Coronary artery (tissue), 2 donors: ENCODE measurements around the gene SLC5A7.

ENCODE experiments used
- DNase-seq: peaks from one replicate; pipeline ENCODE4 v3.0.0-alpha.2; 2017; ENCODE audit warnings: low spot score
- H3K27ac ChIP-seq, 2 donors: fragments of 200-600 bp; sonication (generic); one replicate each; pipeline ENCODE4 v1.5.1; 2016 to 2019
- H3K4me3 ChIP-seq: fragments of 200-600 bp; sonication (generic); 2 replicates; pipeline ENCODE4 v1.5.1; 2016; ENCODE audit warnings: mild to moderate bottlenecking, moderate library complexity
- CTCF ChIP-seq: fragments of 200-600 bp; sonication (generic); IDR thresholded peaks from one replicate; pipeline ENCODE4 v1.5.1; 2019; ENCODE audit warnings: antibody characterized with exemption

SLC5A7 gene

DNA sequence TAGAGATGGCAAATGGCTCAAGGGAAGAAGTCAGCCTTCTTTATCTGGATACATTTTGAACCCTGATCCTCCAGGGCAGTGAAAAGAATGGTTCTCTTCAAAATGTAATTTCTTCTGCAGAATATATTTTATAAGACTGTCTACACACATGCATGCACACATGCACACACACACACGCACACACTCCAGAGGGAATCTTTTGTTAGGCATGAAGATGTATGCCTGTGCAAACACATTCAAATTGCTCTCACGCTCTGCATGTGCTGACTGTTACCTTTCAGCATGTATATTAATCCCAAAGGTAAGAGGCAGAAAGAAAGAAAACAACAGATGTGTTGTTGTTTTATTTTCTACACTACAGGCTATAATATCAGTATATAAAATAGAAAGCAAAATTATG lies 43.2 kb downstream of the SLC5A7 start:
- Histone ChIP-seq H3K27ac (no peak overlapping the region), H3K4me3 (no peak overlapping the region)
- no peak for DNase-seq
- TF ChIP-seq CTCF, result no peak

DNA sequence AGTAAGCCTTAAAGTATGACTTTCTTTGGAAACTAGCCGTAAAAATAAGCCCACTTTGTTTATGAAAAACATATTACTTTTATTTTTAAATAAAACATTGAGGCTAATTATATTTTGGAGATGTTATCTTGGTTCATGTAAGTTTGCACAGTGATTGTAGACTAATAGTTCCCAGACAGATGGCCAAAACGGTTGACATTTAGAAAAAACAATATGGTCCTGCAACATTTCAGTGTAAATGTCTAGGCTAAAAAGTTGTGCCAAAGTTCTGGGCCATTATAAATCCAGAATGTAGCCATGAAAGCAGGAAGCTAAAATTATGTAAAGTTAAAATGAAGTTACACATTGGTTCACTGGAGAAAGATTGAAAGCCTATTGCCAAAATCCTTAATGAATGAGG lies 43.6 kb downstream of the SLC5A7 start:
- Histone ChIP-seq H3K4me3 (no peak overlapping the region), H3K27ac (no peak overlapping the region)
- DNase-seq, result no peak
- TF ChIP-seq CTCF, result no peak

GRCh38 chr2:108031471-108031941 lies 45.2 kb downstream of the SLC5A7 start:
- H3K27ac ChIP-seq, result no peak overlapping the region

GRCh38 chr2:108034843-108035242 lies 48.5 kb downstream of the SLC5A7 start:
- Histone ChIP-seq H3K4me3 (no peak overlapping the region), H3K27ac (no peak overlapping the region)
- no peak for TF ChIP-seq CTCF
- DNase-seq, result no peak

More at GRCh38 chr2:108031471-108031941, 45.2 kb downstream of the SLC5A7 start:
- TF ChIP-seq CTCF, result no peak
- H3K4me3 ChIP-seq, result no peak overlapping the region
- no peak for DNase-seq

DNA sequence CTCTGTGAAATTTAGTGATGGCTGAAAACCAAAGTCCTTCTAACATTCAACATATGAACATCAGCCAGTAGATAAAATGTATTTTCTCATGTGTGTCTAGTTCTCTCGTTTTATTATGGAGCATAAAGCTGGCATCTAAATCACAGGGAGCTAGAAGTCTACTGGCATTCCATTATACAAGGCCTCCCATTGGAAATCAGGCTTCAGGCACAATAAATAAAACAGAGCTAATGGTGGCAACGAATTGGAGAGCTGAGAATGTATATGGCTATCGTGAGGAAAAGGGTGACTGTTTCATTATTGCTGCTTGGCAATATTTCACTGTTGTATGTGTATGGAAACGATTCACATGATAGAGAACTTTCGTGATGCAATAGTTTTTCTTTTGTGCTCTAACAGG lies 62.4 kb downstream of the SLC5A7 start:
- no peak for TF ChIP-seq CTCF
- Histone ChIP-seq H3K27ac (no peak overlapping the region), H3K4me3 (no peak overlapping the region)
- no peak for DNase-seq

DNA sequence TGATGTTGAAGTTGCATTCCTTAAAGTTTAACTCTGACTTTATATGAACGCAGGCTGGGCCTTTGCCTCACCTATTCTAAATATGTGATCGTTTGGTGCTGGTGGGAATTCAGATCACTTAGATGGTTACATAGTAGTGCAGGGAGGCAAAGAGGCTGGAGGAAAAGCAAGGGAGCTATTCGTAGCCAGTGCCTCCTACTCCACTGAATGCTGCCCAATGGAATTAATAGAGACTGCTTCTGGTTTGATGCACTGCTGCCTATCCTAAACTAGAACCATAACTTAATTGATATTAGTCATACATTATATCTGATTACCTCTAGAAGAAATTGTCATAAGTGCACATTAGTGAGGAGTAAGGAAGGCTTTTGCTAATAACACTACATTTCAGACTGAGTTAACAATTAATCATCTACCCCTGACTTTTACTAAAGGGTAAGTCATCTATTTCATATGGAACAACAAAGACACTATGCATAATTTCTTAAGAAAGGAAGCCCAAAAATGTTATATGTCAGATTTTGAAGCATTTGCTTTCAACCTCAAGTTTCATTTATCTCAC lies 72.3 kb downstream of the SLC5A7 start:
- DNase-seq, result no peak
- no peak overlapping the region for H3K27ac ChIP-seq
- TF ChIP-seq CTCF, result no peak
- H3K4me3 ChIP-seq, result no peak overlapping the region

GRCh38 chr2:108061439-108062042 lies 75.2 kb downstream of the SLC5A7 start:
- Histone ChIP-seq H3K4me3 (no peak overlapping the region), H3K27ac (no peak overlapping the region)
- TF ChIP-seq CTCF, result no peak
- no peak for DNase-seq
